ENCODE measurements around the gene S100A8. TPM values are rescaled to one million over a fixed set of nuclear protein-coding genes. Genes with fewer than 3 reads are reported as not detected.
A peak's percentile ranks its signal among the peaks of the same experiment; 100 is the strongest.

S100A8 gene
- total RNA-seq, 1 experiment from 2014 or later, result not detected

DNA sequence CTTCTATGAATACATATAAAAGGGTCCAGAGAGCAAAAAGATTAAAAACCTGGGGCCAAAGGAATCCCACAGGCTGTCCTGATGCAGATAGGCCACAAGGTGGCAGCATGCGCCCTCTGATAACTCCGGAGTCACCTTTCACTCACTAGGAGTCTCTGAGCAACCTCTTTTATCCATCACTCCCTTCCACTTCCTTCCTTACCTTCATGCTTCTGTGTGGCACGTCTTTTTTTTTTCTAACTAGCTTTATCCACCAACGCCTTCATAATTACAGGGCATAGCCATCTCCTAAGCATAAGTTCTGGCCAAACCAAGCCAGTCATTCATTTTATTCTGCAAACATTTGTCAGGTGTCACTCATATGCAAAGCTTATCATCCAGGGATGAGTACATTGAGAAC, 38.4 kb downstream of the S100A8 start:
- POLR2A ChIA-PET (ENCODE audit: low non-redundant PET), result no interaction called here

DNA sequence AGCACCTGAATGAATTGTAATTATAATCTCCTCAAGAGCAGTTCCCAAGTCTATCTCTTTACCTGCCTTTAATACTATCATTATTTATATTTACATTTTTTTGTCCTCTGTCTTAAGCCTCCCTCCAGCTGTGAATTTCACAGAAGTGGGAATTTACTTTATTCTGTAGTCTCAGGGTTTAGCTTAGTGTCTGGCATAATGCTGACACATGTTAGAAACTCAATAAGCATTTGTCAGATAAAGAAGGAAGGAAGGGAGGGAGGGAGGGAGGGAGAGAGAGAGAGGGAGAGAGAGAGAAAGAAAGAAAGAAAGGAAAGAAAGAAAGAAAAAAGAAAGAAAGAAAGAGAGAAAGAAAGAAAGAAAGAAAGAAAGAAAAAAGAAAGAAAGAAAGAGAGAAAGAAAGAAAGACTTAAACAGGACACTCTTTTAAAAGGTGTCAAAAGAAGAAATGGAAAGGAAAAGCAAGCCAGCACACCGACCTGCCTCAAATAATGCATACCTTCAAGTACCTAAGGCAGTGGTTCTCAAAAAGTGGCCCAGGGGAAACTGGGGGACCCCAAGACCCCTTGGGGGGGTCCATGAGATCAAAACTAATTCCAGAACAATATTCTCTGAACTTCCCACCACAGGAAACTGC, 40.4 kb downstream of the S100A8 start:
- intact Hi-C loops (cut with micrococcal nuclease; ENCODE audit: unreplicated experiment), result loop anchor here (5.0 kb wide), 1 partner anchor 52 kb away; no protein-coding TSS in a partner anchor
- ChIA-PET CTCF (interaction anchor here (0.7 kb wide), 2 partner anchors 21 to 304 kb away, joined by 3 to 5 read pairs; no protein-coding TSS in a partner anchor), POLR2A (ENCODE audit: low non-redundant PET) (no interaction called here)
- Histone ChIP-seq H3K27ac (ENCODE audit: low read depth, low read length, poor library complexity, severe bottlenecking) (no peak overlapping the region), H3K4me1 (ENCODE audit: insufficient read depth, low read length, poor library complexity, severe bottlenecking) (no peaks in the 10 kb centered on the region), H3K4me3 (ENCODE audit: low read depth, low read length, poor library complexity, severe bottlenecking) (no peak overlapping the region), H3K36me3 (ENCODE audit: insufficient read depth, low read length, poor library complexity, severe bottlenecking) (no peaks in the 10 kb centered on the region), H3K27me3 (replicated peaks; ENCODE audit: insufficient read depth, low read depth, low read length, poor library complexity) (peaks cover 66% of the 10 kb centered on the region), H3K9me3 (ENCODE audit: low read depth, low read length, poor library complexity, severe bottlenecking) (no peaks in the 10 kb centered on the region)
- no peak for DNase-seq (ENCODE audit: low spot score)
- TF ChIP-seq EZH2 (IDR thresholded peaks at IDR 0.05; ENCODE audit: borderline replicate concordance, low read depth, low read length, poor library complexity, severe bottlenecking), result no peak
- TF ChIP-seq, protein P1, sequence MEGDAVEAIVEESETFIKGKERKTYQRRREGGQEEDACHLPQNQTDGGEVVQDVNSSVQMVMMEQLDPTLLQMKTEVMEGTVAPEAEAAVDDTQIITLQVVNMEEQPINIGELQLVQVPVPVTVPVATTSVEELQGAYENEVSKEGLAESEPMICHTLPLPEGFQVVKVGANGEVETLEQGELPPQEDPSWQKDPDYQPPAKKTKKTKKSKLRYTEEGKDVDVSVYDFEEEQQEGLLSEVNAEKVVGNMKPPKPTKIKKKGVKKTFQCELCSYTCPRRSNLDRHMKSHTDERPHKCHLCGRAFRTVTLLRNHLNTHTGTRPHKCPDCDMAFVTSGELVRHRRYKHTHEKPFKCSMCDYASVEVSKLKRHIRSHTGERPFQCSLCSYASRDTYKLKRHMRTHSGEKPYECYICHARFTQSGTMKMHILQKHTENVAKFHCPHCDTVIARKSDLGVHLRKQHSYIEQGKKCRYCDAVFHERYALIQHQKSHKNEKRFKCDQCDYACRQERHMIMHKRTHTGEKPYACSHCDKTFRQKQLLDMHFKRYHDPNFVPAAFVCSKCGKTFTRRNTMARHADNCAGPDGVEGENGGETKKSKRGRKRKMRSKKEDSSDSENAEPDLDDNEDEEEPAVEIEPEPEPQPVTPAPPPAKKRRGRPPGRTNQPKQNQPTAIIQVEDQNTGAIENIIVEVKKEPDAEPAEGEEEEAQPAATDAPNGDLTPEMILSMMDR (conservative IDR thresholded peaks at IDR 0.05; ENCODE audit: low read depth, low read length), result no peak
- no TSS peak for BruUV-seq (replicated peaks)

More for the DNA sequence above, 38.4 kb downstream of the S100A8 start:
- Histone ChIP-seq H3K4me3 (ENCODE audit: low read depth, low read length, poor library complexity, severe bottlenecking) (no peak overlapping the region), H3K36me3 (ENCODE audit: insufficient read depth, low read length, poor library complexity, severe bottlenecking) (no peaks in the 10 kb centered on the region), H3K9me3 (ENCODE audit: low read depth, low read length, poor library complexity, severe bottlenecking) (no peaks in the 10 kb centered on the region), H3K27ac (ENCODE audit: low read depth, low read length, poor library complexity, severe bottlenecking) (no peak overlapping the region), H3K27me3 (replicated peaks; ENCODE audit: insufficient read depth, low read depth, low read length, poor library complexity) (peaks cover 53% of the 10 kb centered on the region), H3K4me1 (ENCODE audit: insufficient read depth, low read length, poor library complexity, severe bottlenecking) (no peaks in the 10 kb centered on the region)
- no TSS peak for BruUV-seq (replicated peaks)
- peak; percentile 72 for DNase-seq (ENCODE audit: low spot score)
- CTCF ChIA-PET, result interaction anchor here (0.6 to 3.6 kb wide), 5 partner anchors 17 to 146 kb away, joined by 3 to 20 read pairs (median 3); no protein-coding TSS in a partner anchor
- intact Hi-C loops (cut with micrococcal nuclease; ENCODE audit: unreplicated experiment), result loop anchor here (1.0 to 5.0 kb wide), 2 partner anchors 50 to 143 kb away; no protein-coding TSS in a partner anchor
- TF ChIP-seq, protein P1 (conservative IDR thresholded peaks at IDR 0.05; ENCODE audit: low read depth, low read length), result peak; percentile 94
- no peak for TF ChIP-seq EZH2 (IDR thresholded peaks at IDR 0.05; ENCODE audit: borderline replicate concordance, low read depth, low read length, poor library complexity, severe bottlenecking)

DNA sequence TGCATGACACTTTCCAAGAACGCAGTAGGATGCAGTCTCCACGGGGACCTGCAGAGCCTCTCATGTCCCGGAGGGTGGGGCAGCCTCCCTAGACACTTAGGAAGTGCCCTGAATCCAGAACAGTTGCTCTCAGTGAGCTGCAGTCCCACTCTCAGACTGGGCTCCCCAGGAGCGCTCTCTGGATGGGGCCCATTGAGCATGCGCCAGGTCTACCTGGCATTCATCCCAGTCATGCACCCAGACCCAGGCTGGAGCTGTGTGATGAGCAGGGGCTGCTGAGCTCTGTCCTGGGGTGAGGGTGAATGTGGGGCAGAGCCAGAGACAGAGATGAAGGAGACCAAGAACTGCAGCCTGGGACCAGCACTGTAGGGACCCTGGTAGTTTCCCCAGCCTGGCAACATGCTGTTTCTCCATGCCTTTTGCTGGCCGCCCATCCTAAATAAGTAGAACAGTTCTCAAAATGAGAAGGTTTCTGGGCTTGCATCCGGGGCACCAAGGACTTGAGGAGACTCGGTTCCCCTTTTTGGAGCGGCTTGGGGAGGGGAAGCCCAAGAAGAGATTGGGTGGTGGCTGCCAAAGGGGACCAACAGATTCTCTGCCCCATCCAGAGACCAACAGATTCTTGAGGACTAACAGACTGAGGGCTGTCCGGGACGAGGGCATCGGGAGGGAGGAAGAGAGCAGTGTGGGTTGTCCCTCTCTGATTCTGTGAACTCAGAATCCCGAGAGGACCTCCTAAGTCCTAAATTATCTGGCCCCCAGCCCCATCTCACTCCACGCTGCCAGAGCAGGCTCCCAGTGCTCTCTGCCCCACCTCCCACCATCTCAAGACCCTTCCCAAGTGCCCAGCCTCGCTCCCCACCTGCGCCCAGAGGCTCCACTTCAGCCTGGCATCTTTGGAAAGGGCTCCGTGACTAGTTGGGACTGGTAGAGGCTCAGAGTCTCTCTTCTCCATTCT, 41.2 kb downstream of the S100A8 start:
- CTCF ChIA-PET, result interaction anchor here (0.7 kb wide), 2 partner anchors 20 to 304 kb away, joined by 3 to 5 read pairs; no protein-coding TSS in a partner anchor
- H3K4me1 ChIP-seq (ENCODE audit: insufficient read depth, low read length, poor library complexity, severe bottlenecking), result no peaks in the 10 kb centered on the region
- peaks cover 72% of the 10 kb centered on the region for H3K27me3 ChIP-seq (replicated peaks; ENCODE audit: insufficient read depth, low read depth, low read length, poor library complexity)
- DNase-seq (ENCODE audit: low spot score), result peak; percentile 7
- no peaks in the 10 kb centered on the region for H3K36me3 ChIP-seq (ENCODE audit: insufficient read depth, low read length, poor library complexity, severe bottlenecking)
- no peak for TF ChIP-seq EZH2 (IDR thresholded peaks at IDR 0.05; ENCODE audit: borderline replicate concordance, low read depth, low read length, poor library complexity, severe bottlenecking)
- TF ChIP-seq, protein P1 (conservative IDR thresholded peaks at IDR 0.05; ENCODE audit: low read depth, low read length), result no peak
- BruUV-seq (replicated peaks), result no TSS peak
- H3K27ac ChIP-seq (ENCODE audit: low read depth, low read length, poor library complexity, severe bottlenecking), result no peak overlapping the region
- no peaks in the 10 kb centered on the region for H3K9me3 ChIP-seq (ENCODE audit: low read depth, low read length, poor library complexity, severe bottlenecking)
- no peak overlapping the region for H3K4me3 ChIP-seq (ENCODE audit: low read depth, low read length, poor library complexity, severe bottlenecking)
- POLR2A ChIA-PET (ENCODE audit: low non-redundant PET), result no interaction called here
- intact Hi-C loops (cut with micrococcal nuclease; ENCODE audit: unreplicated experiment), result loop anchor here (5.0 kb wide), 1 partner anchor 53 kb away; no protein-coding TSS in a partner anchor
